Thyroid gland (tissue), 4 donors: ENCODE results near the gene DNAJC10. TPM values are rescaled to one million over a fixed set of nuclear protein-coding genes. Genes with fewer than 3 reads are reported as not detected.

Experiments used
- DNase-seq, 2 donors: peaks; one replicate each; pipeline ENCODE4 v3.0.0-alpha.2; 2019
- H3K27ac ChIP-seq, 3 donors: fragments of 200-600 bp; sonication (generic); 1 replicate in 2 of 3; 2 replicates in 1 of 3; pipeline ENCODE4 v1.5.1; 2016 to 2019; ENCODE audit warnings: mild to moderate bottlenecking in 1 of 3, moderate library complexity in 1 of 3
- H3K27me3 ChIP-seq: fragments of 200-600 bp; sonication (generic); one replicate; pipeline ENCODE4 v1.5.1; 2019
- H3K36me3 ChIP-seq, 2 donors: fragments of 200-600 bp; sonication (generic); one replicate each; pipeline ENCODE4 v1.5.1; 2016 to 2019
- H3K4me1 ChIP-seq, 2 donors: fragments of 200-600 bp; sonication (generic); one replicate each; pipeline ENCODE4 v1.5.1; 2017 to 2019
- H3K4me3 ChIP-seq, 3 donors: fragments of 200-600 bp; sonication (generic); replicated peaks in 1 of 3; 1 replicate in 2 of 3; 2 replicates in 1 of 3; pipeline ENCODE4 v1.5.1; 2016; ENCODE audit warnings: mild to moderate bottlenecking in 1 of 3
- H3K9me3 ChIP-seq: fragments of 200-600 bp; sonication (generic); one replicate; pipeline ENCODE4 v1.5.1; 2017
- CTCF ChIP-seq, 6 experiments: fragments of 200-600 bp in 3 of 6; fragments of 450-650 bp in 3 of 6; sonication (generic) in 3 of 6; IDR thresholded peaks; one replicate each; pipeline ENCODE4 v1.5.1; 2016 to 2019; ENCODE audit warnings: antibody characterized with exemption in 6 of 6, mild to moderate bottlenecking in 2 of 6, inconsistent platforms in 1 of 6, moderate library complexity in 1 of 6
- POLR2A ChIP-seq, 2 donors: fragments of 450-650 bp; IDR thresholded peaks; one replicate each; pipeline ENCODE4 v1.6.1; 2017; ENCODE audit warnings: antibody characterized with exemption in 2 of 2, mild to moderate bottlenecking in 2 of 2, moderate library complexity in 1 of 2
- WGBS, 2 donors: methylation state at CpG; one replicate each; pipeline ENCODE4 v1.1.5; 2017; 5-methylcytosine and 5-hydroxymethylcytosine counted together
- intact Hi-C: fragments of 100-400 bp; cut with DNase I; formaldehyde crosslinking; loops from one replicate; pipeline ENCODE4 v1.15.1; 2023
- total RNA-seq, 4 donors: library from RNA; depleted of rRNA; stranded (reverse); fragments of >200 nt; gene quantifications; one replicate each; pipeline ENCODE4 v1.2.3, GENCODE V29; 2016

The DNAJC10 gene
- total RNA-seq, 4 donors from 2014 or later: 76.4 to 99.4 (median 86.0) TPM

- TF ChIP-seq CTCF (IDR thresholded peaks at IDR 0.05) (no peak), POLR2A (IDR thresholded peaks at IDR 0.05) (no peak)
- no peaks in the 10 kb centered on the region for H3K27me3 ChIP-seq
- no peak for DNase-seq
- H3K4me1 ChIP-seq: peaks cover 6 to 10% of the 10 kb centered on the region in 2 donors
- WGBS, 2 donors: 77 to 87% methylated on average over 2 of the region's 2 CpGs
- intact Hi-C loops: no loop called here
- H3K4me3 ChIP-seq: no peak overlapping the region
- H3K9me3 ChIP-seq: no peaks in the 10 kb centered on the region
- H3K36me3 ChIP-seq: no peaks in the 10 kb centered on the region
- H3K27ac ChIP-seq: no peak overlapping the region
Observed at GRCh38 chr2:182817558-182817957, 101.5 kb downstream of the DNAJC10 start.

- Histone ChIP-seq H3K27me3 (no peaks in the 10 kb centered on the region), H3K9me3 (no peaks in the 10 kb centered on the region), H3K27ac (no peak overlapping the region), H3K4me3 (no peak overlapping the region), H3K36me3 (no peaks in the 10 kb centered on the region), H3K4me1 (peaks cover 6 to 10% of the 10 kb centered on the region in 2 donors)
- no peak for DNase-seq
- intact Hi-C loops: no loop called here
- TF ChIP-seq POLR2A (IDR thresholded peaks at IDR 0.05) (no peak), CTCF (IDR thresholded peaks at IDR 0.05) (no peak)
- WGBS, 2 donors: 74 to 84% methylated on average over 3 of the region's 3 CpGs
Observed at GRCh38 chr2:182818501-182818900, 102.4 kb downstream of the DNAJC10 start.

GRCh38 chr2:182818925-182819324, 102.9 kb downstream of the DNAJC10 start:
- Histone ChIP-seq H3K4me1 (peaks cover 6 to 10% of the 10 kb centered on the region in 2 donors), H3K27me3 (no peaks in the 10 kb centered on the region), H3K9me3 (no peaks in the 10 kb centered on the region), H3K36me3 (no peaks in the 10 kb centered on the region), H3K4me3 (no peak overlapping the region), H3K27ac (no peak overlapping the region)
- no peak for DNase-seq
- intact Hi-C loops: no loop called here
- TF ChIP-seq POLR2A (IDR thresholded peaks at IDR 0.05) (no peak), CTCF (IDR thresholded peaks at IDR 0.05) (no peak)
- WGBS, 2 donors: 91 to 92% methylated on average over 4 of the region's 4 CpGs

GRCh38 chr2:182819412-182819811, 103.4 kb downstream of the DNAJC10 start:
- H3K9me3 ChIP-seq: no peaks in the 10 kb centered on the region
- WGBS, 2 donors: 93 to 97% methylated on average over 4 of the region's 4 CpGs
- H3K27ac ChIP-seq: no peak overlapping the region
- H3K36me3 ChIP-seq: no peaks in the 10 kb centered on the region
- H3K4me1 ChIP-seq: peaks cover 6 to 15% of the 10 kb centered on the region in 2 donors
- TF ChIP-seq CTCF (IDR thresholded peaks at IDR 0.05) (no peak), POLR2A (IDR thresholded peaks at IDR 0.05) (no peak)
- no peak overlapping the region for H3K4me3 ChIP-seq
- no peak for DNase-seq
- H3K27me3 ChIP-seq: no peaks in the 10 kb centered on the region
- intact Hi-C loops: no loop called here

GRCh38 chr2:182821182-182821581, 105.1 kb downstream of the DNAJC10 start:
- TF ChIP-seq CTCF (IDR thresholded peaks at IDR 0.05) (no peak), POLR2A (IDR thresholded peaks at IDR 0.05) (no peak)
- Histone ChIP-seq H3K4me3 (no peak overlapping the region), H3K9me3 (no peaks in the 10 kb centered on the region), H3K27ac (no peak overlapping the region), H3K4me1 (peaks cover 6 to 15% of the 10 kb centered on the region in 2 donors), H3K27me3 (no peaks in the 10 kb centered on the region), H3K36me3 (no peaks in the 10 kb centered on the region)
- no peak for DNase-seq
- intact Hi-C loops: no loop called here
- WGBS, 2 donors: 79 to 82% methylated on average over 2 of the region's 2 CpGs
